Endothelial cell of umbilical vein (primary cell): ENCODE data around the gene MCM9. TPM values are rescaled to one million over a fixed set of nuclear protein-coding genes. Genes with fewer than 3 reads are reported as not detected.

Experiments
- BruUV-seq: library from RNA; stranded (reverse); fragments of 400-500 nt; replicated peaks from 2 replicates; lab custom pipeline; 2021; lab: Mats Ljungman, UMichigan
- CTCF ChIA-PET: fragments of 300-600, 350-600 bp; sonication (Branson Sonifier 250); formaldehyde crosslinking; loops from one replicate; lab custom pipeline; 2021; ENCODE audit warnings: antibody characterized with exemption, inconsistent platforms; lab: Charles Lee
- POLR2A ChIA-PET: fragments of 300-600, 350-600 bp; sonication (Branson Sonifier 250); formaldehyde crosslinking; loops from one replicate; lab custom pipeline; 2021; ENCODE audit warnings: antibody characterized with exemption, inconsistent platforms; lab: Charles Lee
- DNase-seq: peaks from one replicate; pipeline ENCODE4 v3.0.0-alpha.2; 2011; ENCODE audit warnings: low read depth, low spot score
- FAIRE-seq: peaks from 2 replicates; lab custom pipeline; 2011; peaks lifted over from hg19 to GRCh38; lab: Jason Lieb, UNC
- H2AFZ ChIP-seq: 2 replicates; pipeline ENCODE4 v1.6.0; 2012; ENCODE audit warnings: low read depth, low read length, control low read depth, inconsistent platforms
- H3K27ac ChIP-seq: 2 replicates; pipeline ENCODE4 v1.5.1; 2011; ENCODE audit warnings: low read depth, mild to moderate bottlenecking, control low read depth, low read length, moderate library complexity; ENCODE audit not compliant: insufficient read depth
- H3K27me3 ChIP-seq, 2 experiments: 2 replicates each; pipeline versions ENCODE4 v1.6.0 to v1.6.1; 2011; ENCODE audit warnings: low read length in 2 of 2, mixed read lengths in 1 of 2; ENCODE audit not compliant: control insufficient read depth in 2 of 2, insufficient read depth in 2 of 2
- H3K36me3 ChIP-seq, 2 experiments: 2 replicates in 1 of 2; 3 replicates in 1 of 2; pipeline ENCODE4 v1.5.1; 2011; ENCODE audit warnings: low read length in 2 of 2, mild to moderate bottlenecking in 1 of 2, moderate library complexity in 1 of 2; ENCODE audit not compliant: control insufficient read depth in 2 of 2, insufficient read depth in 2 of 2; ENCODE audit errors: extremely low read depth in 1 of 2
- H3K4me1 ChIP-seq: 3 replicates; pipeline ENCODE4 v1.5.1; 2011; ENCODE audit warnings: mild to moderate bottlenecking, low read length; ENCODE audit not compliant: control insufficient read depth, insufficient read depth; ENCODE audit errors: extremely low read depth
- H3K4me2 ChIP-seq: 2 replicates; pipeline ENCODE4 v1.6.1; 2011; ENCODE audit warnings: low read length, control low read depth, mixed read lengths; ENCODE audit not compliant: insufficient read depth
- H3K4me3 ChIP-seq, 3 experiments: fragments of 200-600 bp in 1 of 3; sonication (generic), shearing (Covaris generic) in 1 of 3; replicated peaks in 1 of 3; 2 replicates each; pipeline ENCODE4 v1.5.1; 2011 to 2016; ENCODE audit warnings: control low read depth in 3 of 3, low read length in 3 of 3, mild to moderate bottlenecking in 2 of 3, inconsistent platforms in 1 of 3, low read depth in 1 of 3, moderate library complexity in 1 of 3; ENCODE audit not compliant: insufficient read depth in 1 of 3
- H3K79me2 ChIP-seq: 2 replicates; pipeline ENCODE4 v1.6.0; 2012; ENCODE audit warnings: low read length, inconsistent platforms; ENCODE audit not compliant: control insufficient read depth, insufficient read depth
- H3K9ac ChIP-seq: replicated peaks from 2 replicates; pipeline ENCODE3; 2011; ENCODE audit warnings: low read length, control low read depth; ENCODE audit not compliant: insufficient read depth; ENCODE audit errors: extremely low read depth
- H3K9me1 ChIP-seq: replicated peaks from 3 replicates; pipeline ENCODE4 v1.6.0; 2011; ENCODE audit warnings: mild to moderate bottlenecking, low read length; ENCODE audit not compliant: control insufficient read depth, insufficient read depth; ENCODE audit errors: extremely low read depth
- H3K9me3 ChIP-seq: replicated peaks from 2 replicates; pipeline ENCODE4 v1.5.1; 2012; ENCODE audit warnings: low read length, inconsistent platforms; ENCODE audit not compliant: control insufficient read depth, insufficient read depth
- H4K20me1 ChIP-seq: replicated peaks from 2 replicates; pipeline ENCODE3; 2011; ENCODE audit warnings: mild to moderate bottlenecking, low read length; ENCODE audit not compliant: control insufficient read depth, insufficient read depth; ENCODE audit errors: extremely low read depth
- CTCF ChIP-seq, 2 donors: IDR thresholded peaks; 1 replicate in 1 of 2; 2 replicates in 1 of 2; pipeline ENCODE4 v1.5.1; 2011; ENCODE audit warnings: low read length in 2 of 2, mild to moderate bottlenecking in 2 of 2, moderate library complexity in 2 of 2, control low read depth in 1 of 2, inconsistent platforms in 1 of 2, low read depth in 1 of 2; ENCODE audit not compliant: insufficient read depth in 1 of 2; ENCODE audit errors: extremely low read depth in 1 of 2
- EZH2 ChIP-seq: IDR thresholded peaks from 2 replicates; pipeline ENCODE4 v1.6.1; 2012; ENCODE audit warnings: borderline replicate concordance, low read depth, mild to moderate bottlenecking, moderate library complexity, low read length, inconsistent platforms; ENCODE audit not compliant: severe bottlenecking
- FOS ChIP-seq: IDR thresholded peaks from 2 replicates; pipeline ENCODE4 v1.6.1; 2011; ENCODE audit warnings: mild to moderate bottlenecking, low read length, moderate library complexity, borderline replicate concordance; ENCODE audit not compliant: insufficient read depth
- GATA2 ChIP-seq: IDR thresholded peaks from 2 replicates; pipeline ENCODE4 v1.7.0; 2011; ENCODE audit warnings: low read depth, mild to moderate bottlenecking, moderate library complexity, mixed read lengths, low read length; ENCODE audit not compliant: insufficient read length, insufficient read depth
- JUN ChIP-seq: IDR thresholded peaks from 2 replicates; pipeline ENCODE4 v1.6.1; 2011; ENCODE audit warnings: borderline replicate concordance, low read depth; ENCODE audit not compliant: insufficient read length, insufficient read depth
- MAX ChIP-seq: IDR thresholded peaks from 2 replicates; pipeline ENCODE4 v1.6.1; 2011; ENCODE audit not compliant: insufficient read depth, insufficient read length
- MYC ChIP-seq: IDR thresholded peaks from one replicate; pipeline ENCODE4 v1.6.1; 2011; ENCODE audit warnings: mild to moderate bottlenecking, low read depth, low read length
- POLR2A ChIP-seq: IDR thresholded peaks from 2 replicates; pipeline ENCODE4 v1.6.1; 2012; ENCODE audit warnings: low read depth, mild to moderate bottlenecking, control low read depth, low read length
- POLR2AphosphoS5 ChIP-seq: IDR thresholded peaks from 2 replicates; pipeline ENCODE4 v1.6.1; 2012; ENCODE audit warnings: low read depth, mild to moderate bottlenecking, control low read depth, low read length, moderate library complexity; ENCODE audit not compliant: insufficient read depth
- dilution Hi-C: fragments of 300-500 bp; cut with MboI; formaldehyde crosslinking; loops from one replicate; pipeline ENCODE4 v1.15.0; 2019; ENCODE audit warnings: low sequenced_read_pairs; ENCODE audit not compliant: extremely low pct_ligation_motif_present
- intact Hi-C: fragments of 100-400 bp; cut with micrococcal nuclease; formaldehyde crosslinking; loops from one replicate; pipeline ENCODE4 v1.10.0; 2022
- polyA plus RNA-seq, 4 experiments: library from polyadenylated mRNA; depleted of rRNA in 3 of 4; stranded (reverse) in 3 of 4; unstranded in 1 of 4; fragments of >200 nt; gene quantifications; 2 replicates each; pipeline versions ENCODE4 v1.2.1 to v1.2.3, GENCODE V29; 2011 to 2012; ENCODE audit warnings: missing spikeins in 1 of 4
- total RNA-seq: library from RNA; stranded (reverse); gene quantifications from 2 replicates; pipeline ENCODE4 v1.2.3, GENCODE V29; 2021

Gene MCM9
- total and polyA plus RNA-seq, 2 donors (not counting 3 experiments of a cell fraction or from before 2014, with no cell fraction given): 2.0 to 14.1 TPM

- POLR2A ChIA-PET: no interaction called here
- H3K9ac ChIP-seq: no peak overlapping the region
- H3K4me1 ChIP-seq: no peaks in the 10 kb centered on the region
- H3K9me3 ChIP-seq: no peaks in the 10 kb centered on the region
- no peaks in the 10 kb centered on the region for H3K36me3 ChIP-seq
- H3K27ac ChIP-seq: no peak overlapping the region
- H3K79me2 ChIP-seq: no peaks in the 10 kb centered on the region
- H3K4me2 ChIP-seq: no peak overlapping the region
- H3K4me3 ChIP-seq: no peak overlapping the region
- DNase-seq (no peak), FAIRE-seq (no peak)
- no peaks in the 10 kb centered on the region for H4K20me1 ChIP-seq
- H3K9me1 ChIP-seq: no peaks in the 10 kb centered on the region
- dilution Hi-C loops: no loop called here
- H2AFZ ChIP-seq: no peak overlapping the region
- peaks cover 7% of the 10 kb centered on the region in 2 experiments for H3K27me3 ChIP-seq
- no peak for TF ChIP-seq EZH2
- TF ChIP-seq CTCF (IDR thresholded peaks at IDR 0.05; ENCODE audit: extremely low read depth in 1 of 2, insufficient read depth in 1 of 2, low read depth in 1 of 2, low read length in 2 of 2): no peak
- no peak for TF ChIP-seq MYC
- TF ChIP-seq POLR2AphosphoS5: no peak
- TF ChIP-seq POLR2A: no peak
- no peak for TF ChIP-seq JUN
- TF ChIP-seq MAX: no peak
- TF ChIP-seq FOS: no peak
- no peak for TF ChIP-seq GATA2
- CTCF ChIA-PET: interaction anchor here (1.2 to 1.6 kb wide), 4 partner anchors 20 to 940 kb away, joined by 3 to 6 read pairs (median 4); no protein-coding TSS in a partner anchor
- intact Hi-C loops: no loop called here
- no TSS peak for BruUV-seq
These were observed 154.3 kb downstream of the MCM9 start for GRCh38 chr6:118780668-118781067.
